Esophagus muscularis mucosa (tissue), 3 donors: Measurements from ENCODE around the gene HSD11B1.

ENCODE experiments used
- POLR2A ChIP-seq: fragments of 450-650 bp; IDR thresholded peaks from one replicate; pipeline ENCODE4 v1.6.1; 2017; ENCODE audit warnings: antibody characterized with exemption, moderate library complexity, mild to moderate bottlenecking, low read depth
- TF ChIP-seq, protein P1 (sequence below), 3 experiments: fragments of 200-600 bp in 2 of 3; fragments of 450-650 bp in 1 of 3; sonication (generic) in 2 of 3; IDR thresholded peaks; one replicate each; pipeline ENCODE4 v1.5.1; 2017 to 2019; ENCODE audit warnings: antibody characterized with exemption in 3 of 3, mild to moderate bottlenecking in 2 of 3, moderate library complexity in 1 of 3

DNA sequence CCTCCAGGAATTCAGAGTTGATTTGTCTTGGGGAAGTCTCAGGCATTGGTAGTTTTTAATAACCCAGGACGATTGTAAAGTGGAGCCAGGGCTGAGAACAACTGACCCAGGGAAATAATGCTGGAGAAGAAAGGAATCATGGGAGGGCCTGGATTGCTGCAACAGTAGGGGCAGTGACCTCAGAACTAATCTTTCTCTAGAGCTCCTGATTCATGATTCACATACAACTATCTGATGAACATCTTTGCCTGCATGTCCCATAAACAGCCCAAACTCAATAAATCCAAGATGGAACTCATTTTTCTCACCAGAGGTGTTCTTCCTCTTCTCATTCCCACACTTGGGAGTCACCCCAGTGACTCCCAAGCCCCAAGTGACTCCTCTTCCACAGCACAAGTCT lies 37.5 kb upstream of the HSD11B1 start:
- TF ChIP-seq POLR2A: no peak
- TF ChIP-seq, protein P1, sequence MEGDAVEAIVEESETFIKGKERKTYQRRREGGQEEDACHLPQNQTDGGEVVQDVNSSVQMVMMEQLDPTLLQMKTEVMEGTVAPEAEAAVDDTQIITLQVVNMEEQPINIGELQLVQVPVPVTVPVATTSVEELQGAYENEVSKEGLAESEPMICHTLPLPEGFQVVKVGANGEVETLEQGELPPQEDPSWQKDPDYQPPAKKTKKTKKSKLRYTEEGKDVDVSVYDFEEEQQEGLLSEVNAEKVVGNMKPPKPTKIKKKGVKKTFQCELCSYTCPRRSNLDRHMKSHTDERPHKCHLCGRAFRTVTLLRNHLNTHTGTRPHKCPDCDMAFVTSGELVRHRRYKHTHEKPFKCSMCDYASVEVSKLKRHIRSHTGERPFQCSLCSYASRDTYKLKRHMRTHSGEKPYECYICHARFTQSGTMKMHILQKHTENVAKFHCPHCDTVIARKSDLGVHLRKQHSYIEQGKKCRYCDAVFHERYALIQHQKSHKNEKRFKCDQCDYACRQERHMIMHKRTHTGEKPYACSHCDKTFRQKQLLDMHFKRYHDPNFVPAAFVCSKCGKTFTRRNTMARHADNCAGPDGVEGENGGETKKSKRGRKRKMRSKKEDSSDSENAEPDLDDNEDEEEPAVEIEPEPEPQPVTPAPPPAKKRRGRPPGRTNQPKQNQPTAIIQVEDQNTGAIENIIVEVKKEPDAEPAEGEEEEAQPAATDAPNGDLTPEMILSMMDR (IDR thresholded peaks at IDR 0.05): no peak
